DND-41 (cell line): ENCODE results near the gene HDX.
"Not testable (repeated sequence)": the region's sequence is repeated elsewhere in the genome, so short reads cannot be mapped to it uniquely, and the experiment has no call there.

Experiments
- ATAC-seq: fragments of 200-7000 bp; cut with Tn5 transposase; 3 replicates; pipeline ENCODE4 v1.9.1; 2021; ENCODE audit warnings: low read depth; ENCODE audit not compliant: insufficient read depth
- DNase-seq: peaks from one replicate; pipeline ENCODE4 v3.0.0-alpha.2; 2020
- H2AFZ ChIP-seq: 2 replicates; pipeline ENCODE4 v1.6.0; 2012; ENCODE audit warnings: low read depth, low read length
- H3K27ac ChIP-seq: 2 replicates; pipeline ENCODE4 v1.5.1; 2012; ENCODE audit warnings: low read length, inconsistent platforms
- H3K27me3 ChIP-seq: fragments of 200-600 bp; sonication (generic); 2 replicates; pipeline ENCODE4 v1.6.0; 2012; ENCODE audit warnings: low read length, mild to moderate bottlenecking, inconsistent platforms; ENCODE audit not compliant: insufficient read depth, poor library complexity
- H3K36me3 ChIP-seq: 2 replicates; pipeline ENCODE4 v1.5.1; 2012; ENCODE audit warnings: low read length, inconsistent platforms; ENCODE audit not compliant: insufficient read depth
- H3K4me1 ChIP-seq: 2 replicates; pipeline ENCODE4 v1.5.1; 2012; ENCODE audit warnings: mild to moderate bottlenecking, low read length; ENCODE audit not compliant: insufficient read depth
- H3K4me2 ChIP-seq: 2 replicates; pipeline ENCODE4 v1.6.0; 2012; ENCODE audit warnings: mild to moderate bottlenecking, moderate library complexity, low read length, inconsistent platforms; ENCODE audit not compliant: insufficient read depth
- H3K4me3 ChIP-seq, 2 experiments: fragments of 200-600 bp in 1 of 2; shearing (Covaris generic) in 1 of 2; 2 replicates each; pipeline ENCODE4 v1.5.1; 2012 to 2016; ENCODE audit warnings: inconsistent platforms in 2 of 2, low read length in 2 of 2, mild to moderate bottlenecking in 2 of 2, low read depth in 1 of 2, moderate library complexity in 1 of 2
- H3K79me2 ChIP-seq: 2 replicates; pipeline ENCODE4 v1.6.0; 2012; ENCODE audit warnings: low read length, inconsistent platforms; ENCODE audit not compliant: insufficient read depth
- H3K9ac ChIP-seq: 2 replicates; pipeline ENCODE4 v1.6.0; 2012; ENCODE audit warnings: low read depth, mild to moderate bottlenecking, inconsistent platforms, low read length, moderate library complexity
- H3K9me3 ChIP-seq: 2 replicates; pipeline ENCODE4 v1.5.1; 2012; ENCODE audit warnings: low read length, moderate library complexity, mild to moderate bottlenecking, inconsistent platforms; ENCODE audit not compliant: insufficient read depth, severe bottlenecking
- H4K20me1 ChIP-seq: 2 replicates; pipeline ENCODE4 v1.6.0; 2012; ENCODE audit warnings: low read length; ENCODE audit not compliant: insufficient read depth
- EZH2 ChIP-seq: IDR thresholded peaks from 3 replicates; pipeline ENCODE4 v1.6.1; 2012; ENCODE audit warnings: borderline replicate concordance, low read depth, mild to moderate bottlenecking, moderate library complexity, low read length, inconsistent platforms; ENCODE audit not compliant: severe bottlenecking
- TF ChIP-seq, protein P1 (sequence below): IDR thresholded peaks from 2 replicates; pipeline ENCODE4 v1.5.1; 2012; ENCODE audit warnings: borderline replicate concordance, low read length, moderate library complexity, mild to moderate bottlenecking; ENCODE audit not compliant: poor library complexity, severe bottlenecking; ENCODE audit errors: extremely low read depth

The HDX gene

DNA sequence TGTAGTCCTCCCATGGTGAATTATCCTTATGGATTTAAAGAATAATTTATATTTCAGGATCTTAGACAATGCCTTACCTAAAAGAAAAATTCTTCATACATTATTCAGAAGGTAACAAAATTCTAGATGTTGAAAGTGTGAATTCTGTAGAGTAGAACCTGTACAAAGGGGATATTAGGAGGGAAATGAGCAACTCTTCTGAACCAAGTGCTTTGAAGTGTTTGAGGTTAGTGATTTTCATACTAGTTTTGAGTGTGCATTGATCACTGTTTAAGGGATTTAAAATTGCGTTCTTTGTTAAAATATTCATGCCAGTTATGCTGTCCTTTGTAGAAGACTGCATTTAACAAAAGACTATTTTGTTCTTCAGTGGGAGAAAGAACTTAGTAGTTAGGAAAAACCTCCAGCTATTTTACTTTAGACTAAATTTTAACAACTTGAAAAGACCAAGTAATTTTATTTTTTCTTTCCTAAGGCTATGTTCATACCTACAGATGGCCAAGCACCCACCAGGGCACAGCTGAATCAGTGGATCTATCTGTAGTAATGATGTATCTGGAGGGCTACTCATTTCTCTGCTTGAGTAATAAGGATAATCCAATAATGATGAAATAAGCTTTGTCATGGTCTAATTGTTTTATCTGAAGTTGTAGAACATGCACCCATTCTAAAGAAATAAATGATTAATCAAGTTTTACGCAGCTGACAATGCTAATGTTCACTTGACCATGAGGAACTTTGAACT is 180.0 kb downstream of the HDX start:
- no peaks in the 10 kb centered on the region for H3K27me3 ChIP-seq
- no peaks in the 10 kb centered on the region for H3K79me2 ChIP-seq
- H2AFZ ChIP-seq: no peak overlapping the region
- H3K36me3 ChIP-seq: no peaks in the 10 kb centered on the region
- no peak overlapping the region for H3K4me2 ChIP-seq
- ATAC-seq: no peak
- H3K4me1 ChIP-seq: no peaks in the 10 kb centered on the region
- no peak for TF ChIP-seq EZH2
- TF ChIP-seq, protein P1, sequence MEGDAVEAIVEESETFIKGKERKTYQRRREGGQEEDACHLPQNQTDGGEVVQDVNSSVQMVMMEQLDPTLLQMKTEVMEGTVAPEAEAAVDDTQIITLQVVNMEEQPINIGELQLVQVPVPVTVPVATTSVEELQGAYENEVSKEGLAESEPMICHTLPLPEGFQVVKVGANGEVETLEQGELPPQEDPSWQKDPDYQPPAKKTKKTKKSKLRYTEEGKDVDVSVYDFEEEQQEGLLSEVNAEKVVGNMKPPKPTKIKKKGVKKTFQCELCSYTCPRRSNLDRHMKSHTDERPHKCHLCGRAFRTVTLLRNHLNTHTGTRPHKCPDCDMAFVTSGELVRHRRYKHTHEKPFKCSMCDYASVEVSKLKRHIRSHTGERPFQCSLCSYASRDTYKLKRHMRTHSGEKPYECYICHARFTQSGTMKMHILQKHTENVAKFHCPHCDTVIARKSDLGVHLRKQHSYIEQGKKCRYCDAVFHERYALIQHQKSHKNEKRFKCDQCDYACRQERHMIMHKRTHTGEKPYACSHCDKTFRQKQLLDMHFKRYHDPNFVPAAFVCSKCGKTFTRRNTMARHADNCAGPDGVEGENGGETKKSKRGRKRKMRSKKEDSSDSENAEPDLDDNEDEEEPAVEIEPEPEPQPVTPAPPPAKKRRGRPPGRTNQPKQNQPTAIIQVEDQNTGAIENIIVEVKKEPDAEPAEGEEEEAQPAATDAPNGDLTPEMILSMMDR: no peak
- H3K27ac ChIP-seq: no peak overlapping the region
- no peak for DNase-seq
- no peak overlapping the region for H3K9ac ChIP-seq
- no peaks in the 10 kb centered on the region for H3K9me3 ChIP-seq
- H3K4me3 ChIP-seq: no peak overlapping the region
- H4K20me1 ChIP-seq: no peaks in the 10 kb centered on the region

DNA sequence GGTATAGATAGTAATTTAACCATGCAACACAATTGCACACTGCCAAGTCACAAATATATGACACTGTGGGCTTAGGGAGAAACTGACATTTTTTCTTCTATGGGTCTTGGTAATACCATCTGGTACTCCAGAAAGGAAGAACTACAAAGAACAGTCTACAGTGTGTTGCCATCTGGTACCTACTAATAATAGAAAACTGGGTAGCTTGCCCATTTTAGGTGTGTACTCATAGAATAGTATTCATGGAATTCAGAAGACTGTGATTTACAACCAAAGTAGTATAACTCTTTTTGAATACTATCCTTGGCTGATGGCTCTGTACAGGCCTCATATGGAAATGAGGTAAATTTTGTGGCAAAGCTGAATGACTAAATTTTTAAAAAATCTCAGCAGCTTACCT is 181.6 kb downstream of the HDX start:
- no peaks in the 10 kb centered on the region for H3K27me3 ChIP-seq
- no peak overlapping the region for H2AFZ ChIP-seq
- no peak overlapping the region for H3K4me3 ChIP-seq
- H3K9me3 ChIP-seq: no peaks in the 10 kb centered on the region
- H3K4me1 ChIP-seq: no peaks in the 10 kb centered on the region
- no peak overlapping the region for H3K4me2 ChIP-seq
- H3K36me3 ChIP-seq: no peaks in the 10 kb centered on the region
- H3K9ac ChIP-seq: no peak overlapping the region
- ATAC-seq: no peak
- no peak overlapping the region for H3K27ac ChIP-seq
- TF ChIP-seq, protein P1: no peak
- no peak for TF ChIP-seq EZH2
- H3K79me2 ChIP-seq: no peaks in the 10 kb centered on the region
- no peak for DNase-seq
- no peaks in the 10 kb centered on the region for H4K20me1 ChIP-seq

DNA sequence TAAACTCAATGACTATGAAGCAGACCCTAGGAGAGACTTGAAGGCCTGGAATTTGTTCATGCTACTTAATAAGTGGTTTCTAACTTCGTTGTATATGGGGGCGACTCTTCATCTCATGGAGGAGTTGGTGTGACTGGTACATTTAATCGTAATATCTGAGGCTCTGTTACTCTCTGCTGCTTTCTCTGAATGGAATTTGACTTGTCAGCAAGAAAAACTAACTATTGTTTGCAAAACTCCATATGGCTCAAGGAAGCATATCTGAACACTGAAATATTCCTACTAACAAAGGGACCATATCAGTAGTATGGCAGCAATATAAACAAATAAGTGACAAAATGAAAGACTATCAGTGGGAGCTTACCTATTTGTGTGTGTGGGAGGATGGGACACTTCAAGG is 182.2 kb downstream of the HDX start:
- TF ChIP-seq EZH2: no peak
- TF ChIP-seq, protein P1: no peak
- no peak for DNase-seq
- H3K79me2 ChIP-seq: no peaks in the 10 kb centered on the region
- no peak overlapping the region for H3K27ac ChIP-seq
- no peak for ATAC-seq
- H4K20me1 ChIP-seq: no peaks in the 10 kb centered on the region
- no peaks in the 10 kb centered on the region for H3K36me3 ChIP-seq
- no peaks in the 10 kb centered on the region for H3K9me3 ChIP-seq
- H3K4me2 ChIP-seq: no peak overlapping the region
- no peak overlapping the region for H2AFZ ChIP-seq
- no peaks in the 10 kb centered on the region for H3K27me3 ChIP-seq
- no peaks in the 10 kb centered on the region for H3K4me1 ChIP-seq
- H3K4me3 ChIP-seq: no peak overlapping the region
- no peak overlapping the region for H3K9ac ChIP-seq

DNA sequence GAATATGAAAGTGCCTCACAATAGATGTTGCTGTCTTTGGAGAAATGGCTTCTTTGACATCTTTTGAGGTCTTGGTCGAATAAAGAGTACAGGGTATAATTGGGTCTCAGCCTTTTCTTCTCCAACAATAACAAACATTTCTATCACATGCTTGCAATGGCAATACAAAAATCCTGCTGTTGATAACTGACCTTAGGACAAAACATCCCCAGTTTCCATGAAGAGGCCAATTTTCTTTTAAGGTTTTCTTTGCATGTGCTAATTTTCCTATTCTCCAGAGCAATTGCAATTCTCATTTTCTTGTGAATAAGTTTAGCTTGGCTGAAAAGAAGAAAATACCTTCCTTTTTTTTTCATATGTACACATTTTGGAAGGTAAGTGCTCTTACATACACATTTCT is 183.6 kb downstream of the HDX start:
- ATAC-seq (no peak), DNase-seq (no peak)
- Histone ChIP-seq H3K79me2 (no peaks in the 10 kb centered on the region), H3K9me3 (no peaks in the 10 kb centered on the region), H3K27ac (no peak overlapping the region), H4K20me1 (no peaks in the 10 kb centered on the region), H3K4me1 (no peaks in the 10 kb centered on the region), H3K4me2 (no peak overlapping the region), H3K4me3 (no peak overlapping the region), H3K9ac (no peak overlapping the region), H2AFZ (no peak overlapping the region), H3K27me3 (no peaks in the 10 kb centered on the region), H3K36me3 (no peaks in the 10 kb centered on the region)
- TF ChIP-seq, protein P1: no peak

DNA sequence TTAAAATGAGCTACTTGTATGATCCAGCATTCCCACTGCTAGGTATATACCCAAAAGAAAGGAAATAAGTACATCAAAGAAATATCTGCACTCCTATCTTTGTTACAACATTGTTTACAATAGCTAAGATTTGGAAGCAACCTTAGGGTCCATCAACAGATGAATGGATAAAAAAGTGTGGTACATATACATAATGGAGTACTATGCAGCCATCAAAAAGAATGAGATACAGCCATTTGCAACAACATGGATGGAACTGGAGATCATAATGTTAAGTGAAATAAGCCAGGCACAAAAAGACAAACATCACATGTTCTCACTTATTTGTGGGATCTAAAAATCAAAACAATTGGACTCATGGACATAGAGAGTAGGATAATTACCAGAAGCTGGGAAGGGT is 186.3 kb downstream of the HDX start:
- not testable (repeated sequence) for H3K27me3 ChIP-seq, H3K9ac ChIP-seq, H2AFZ ChIP-seq, H3K4me1 ChIP-seq, H3K4me2 ChIP-seq, H3K4me3 ChIP-seq, H3K36me3 ChIP-seq, H3K9me3 ChIP-seq, ATAC-seq, H3K79me2 ChIP-seq, H4K20me1 ChIP-seq, DNase-seq, H3K27ac ChIP-seq
